Kidney tubule cell (primary cell): ENCODE results near the gene LRCH4.
A peak's percentile ranks its signal among the peaks of the same experiment; 100 is the strongest.

Experiments
- DNase-seq: peaks from one replicate; pipeline ENCODE4 v3.0.0-alpha.2; 2018; ENCODE audit warnings: low spot score

The LRCH4 gene

GRCh38 chr7:100604976-100605911 lies 19.3 kb upstream of the LRCH4 start:
- peak; percentile 49 for DNase-seq

DNA sequence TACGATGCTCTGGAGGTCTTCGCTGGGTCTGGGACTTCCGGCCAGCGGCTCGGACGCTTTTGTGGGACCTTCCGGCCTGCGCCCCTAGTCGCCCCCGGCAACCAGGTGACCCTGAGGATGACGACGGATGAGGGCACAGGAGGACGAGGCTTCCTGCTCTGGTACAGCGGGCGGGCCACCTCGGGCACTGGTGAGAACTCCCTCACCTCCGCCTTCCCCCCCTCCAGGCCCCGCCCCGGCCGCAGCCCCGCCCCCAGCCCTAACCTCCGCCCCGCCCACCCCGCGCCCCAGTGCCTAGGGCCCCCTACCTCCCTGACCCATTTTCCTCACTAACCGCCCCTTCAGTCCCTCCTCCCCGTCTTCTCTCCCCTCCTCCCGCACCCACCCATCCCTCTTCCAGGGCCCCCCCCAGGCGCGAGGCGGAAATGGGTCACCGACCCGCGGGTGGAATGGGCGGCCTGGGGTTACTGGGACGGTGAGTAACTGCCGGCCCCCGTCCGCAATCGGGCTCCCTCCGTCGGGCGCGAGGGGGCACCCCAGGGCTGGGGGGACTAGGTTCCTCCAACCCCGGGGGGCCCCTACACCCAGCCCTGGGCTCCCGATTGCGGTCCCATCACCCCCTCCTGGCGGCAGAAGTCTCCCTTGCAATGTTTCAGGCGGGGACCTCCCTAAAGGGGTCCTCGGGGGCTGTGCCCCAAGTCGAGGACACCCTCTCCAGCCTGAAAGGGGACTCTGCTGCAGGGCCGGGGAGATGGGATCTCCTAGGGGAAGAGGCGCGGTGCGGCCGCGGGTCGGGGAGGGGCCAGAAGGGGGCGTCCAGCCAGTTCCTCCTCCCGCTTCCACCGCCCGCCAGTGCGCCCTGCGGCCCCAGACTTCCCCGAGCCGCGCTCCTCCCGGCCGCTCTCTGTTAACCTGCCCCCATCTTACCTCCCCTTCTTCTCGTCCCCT lies 18.4 kb upstream of the LRCH4 start:
- peak; percentile 67 for DNase-seq

DNA sequence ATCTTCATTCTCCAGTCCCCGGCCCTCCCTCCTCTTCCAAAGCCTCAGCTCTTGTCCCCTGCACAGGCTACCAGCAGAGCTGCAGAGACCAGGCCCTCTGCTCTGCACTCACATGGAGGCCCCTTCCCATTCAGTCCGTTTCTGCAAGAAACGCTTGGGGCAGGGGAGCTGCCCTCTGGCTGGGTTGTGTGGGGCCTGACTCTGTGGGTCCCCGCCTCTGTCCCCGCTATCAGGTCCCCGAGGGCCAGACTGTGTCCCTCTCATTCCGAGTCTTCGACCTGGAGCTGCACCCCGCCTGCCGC lies 17.7 kb upstream of the LRCH4 start:
- DNase-seq = no peak

GRCh38 chr7:100602889-100603725 lies 17.2 kb upstream of the LRCH4 start:
- no peak for DNase-seq

- DNase-seq = no peak
Observed at GRCh38 chr7:100600730-100601038, 14.8 kb upstream of the LRCH4 start.

GRCh38 chr7:100599911-100600729 lies 14.2 kb upstream of the LRCH4 start:
- DNase-seq = no peak

DNA sequence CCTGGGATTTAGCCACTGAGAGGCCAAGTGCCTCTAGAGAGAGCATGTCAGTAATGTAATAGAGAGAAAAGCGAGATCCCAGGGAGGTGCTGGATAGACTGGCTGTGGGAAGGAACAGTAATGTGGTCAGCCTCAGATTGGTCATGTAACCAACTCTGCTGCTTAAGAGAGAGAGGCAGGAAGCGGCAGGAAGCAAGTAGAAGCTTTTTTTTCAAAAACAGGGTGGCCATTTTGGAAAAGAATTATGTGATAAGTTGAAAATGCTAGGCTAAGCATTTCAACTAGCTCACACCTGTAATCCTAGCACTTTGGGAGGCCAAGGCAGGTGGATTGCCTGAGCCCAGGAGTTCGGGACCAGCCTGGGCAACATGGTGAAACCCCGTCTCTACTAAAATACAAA lies 12.5 kb upstream of the LRCH4 start:
- peak; percentile 13 for DNase-seq

GRCh38 chr7:100595188-100595587 lies 9.3 kb upstream of the LRCH4 start:
- no peak for DNase-seq

GRCh38 chr7:100591596-100591995 lies 5.7 kb upstream of the LRCH4 start:
- no peak for DNase-seq

GRCh38 chr7:100590077-100590737 lies 4.3 kb upstream of the LRCH4 start:
- DNase-seq = no peak

- DNase-seq = no peak
Observed at GRCh38 chr7:100589341-100589947, 3.5 kb upstream of the LRCH4 start.

GRCh38 chr7:100588438-100588837 lies 2.5 kb upstream of the LRCH4 start:
- peak; percentile 25 for DNase-seq

DNA sequence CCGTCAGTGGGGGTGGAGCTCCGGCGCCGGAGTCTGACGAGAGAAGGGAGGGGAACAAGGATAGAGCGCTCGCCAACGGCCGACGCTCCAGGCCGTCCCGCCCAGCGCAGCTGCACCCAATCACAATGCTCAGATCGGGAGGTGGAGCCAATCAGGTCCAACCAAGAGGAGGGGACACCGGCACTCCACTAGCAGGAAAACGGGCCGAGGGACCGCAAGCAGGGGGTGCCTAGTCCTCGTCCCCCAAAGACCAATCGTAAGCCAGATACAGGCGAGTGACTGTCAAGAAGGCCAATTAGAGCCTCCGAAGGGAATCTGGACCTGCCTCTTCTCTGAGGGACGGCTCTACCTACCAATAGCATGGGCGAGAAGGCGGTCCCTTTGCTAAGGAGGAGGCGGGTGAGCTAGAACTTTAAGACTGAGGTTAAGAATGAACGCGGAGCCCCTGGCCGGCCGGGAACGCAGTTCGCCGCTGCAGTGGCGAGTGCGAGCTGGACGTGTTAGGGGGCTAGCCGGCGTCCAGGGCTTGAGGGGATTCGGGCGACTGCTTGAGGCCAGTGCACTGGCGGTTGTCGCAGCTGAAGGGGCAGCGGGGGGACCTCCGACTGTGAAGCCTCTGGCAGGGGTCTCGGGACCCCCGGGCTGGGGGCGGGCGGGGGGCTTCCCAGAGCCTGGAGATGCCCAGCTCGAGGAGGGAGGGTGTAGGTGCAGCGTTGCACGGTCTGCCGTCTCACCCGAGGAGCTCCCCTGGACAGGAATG lies 517 bp upstream of the LRCH4 start, which contains the start of gene FBXO24:
Gene FBXO24, plus strand, starts transcription at position 63 of the 760 bp plus-strand sequence. Its CDS starts 298 bp downstream, at position 361.
- DNase-seq = peak; percentile 100

DNA sequence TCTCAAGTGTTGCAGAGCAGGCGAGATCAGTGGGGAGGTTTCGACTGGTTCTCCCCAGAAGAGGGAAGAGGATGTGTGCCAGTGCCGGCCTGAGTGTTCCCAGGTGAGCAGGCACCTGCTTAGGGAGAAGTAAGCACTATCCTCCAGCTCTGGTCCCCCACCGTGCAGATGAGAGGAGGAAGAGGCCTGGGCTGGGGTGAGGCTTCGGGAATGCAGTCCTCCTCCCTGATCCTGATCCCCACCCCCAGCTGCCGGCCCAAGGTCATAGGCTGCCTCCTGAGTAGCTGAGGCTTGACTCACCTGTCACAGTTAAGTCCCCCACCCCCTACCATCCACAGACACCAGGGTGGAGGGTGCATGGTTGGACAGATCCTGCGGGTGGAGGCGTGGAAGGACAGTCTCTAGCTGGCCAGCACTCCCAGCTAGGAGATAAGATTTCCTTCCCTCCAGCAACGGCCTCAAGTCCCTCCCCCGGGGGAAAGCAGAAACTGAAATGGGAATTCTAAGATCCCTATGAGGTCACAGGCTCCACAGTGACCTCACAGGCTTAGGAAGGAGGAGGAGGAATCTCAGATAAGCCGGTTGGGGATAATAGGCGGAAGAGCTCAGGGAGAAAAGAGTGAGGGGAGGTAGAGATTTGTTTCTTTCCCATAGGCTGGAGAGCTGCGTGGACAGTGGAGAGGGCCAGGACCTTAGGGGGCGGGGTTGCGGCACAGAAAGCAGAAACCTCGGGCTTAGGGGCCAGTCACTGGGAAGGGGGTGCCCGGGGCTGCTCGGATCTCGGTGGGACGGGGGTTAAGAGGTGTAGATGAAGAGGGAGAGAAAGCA lies 1.0 kb downstream of the LRCH4 start:
- DNase-seq = peak; percentile 86

GRCh38 chr7:100584054-100584682 lies 1.8 kb downstream of the LRCH4 start:
- no peak for DNase-seq

GRCh38 chr7:100583132-100584053 lies 2.5 kb downstream of the LRCH4 start:
- peak; percentile 42 for DNase-seq

DNA sequence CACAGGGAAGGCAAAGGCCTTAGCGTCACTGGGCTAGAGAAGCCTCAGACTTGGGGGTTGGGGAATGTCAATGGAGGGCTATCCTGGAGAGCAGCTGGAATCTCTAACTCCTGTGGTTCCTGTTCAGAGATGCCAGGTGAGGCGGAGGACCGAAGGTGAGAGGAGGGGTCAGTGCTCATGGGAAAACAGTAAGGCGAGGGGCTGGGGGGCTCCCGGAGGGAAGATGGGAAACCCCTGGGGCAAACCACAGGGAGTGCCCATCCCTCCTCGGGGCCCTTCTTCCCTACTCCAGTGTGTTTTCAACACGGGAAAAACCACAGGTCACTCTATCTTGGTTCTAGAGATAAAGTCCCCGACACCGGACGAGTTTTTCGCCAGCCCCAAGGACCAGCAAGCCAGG lies 3.3 kb downstream of the LRCH4 start:
- no peak for DNase-seq
